HG03196 (cell line): Measurements from ENCODE around the gene PPP1R14C.

ENCODE experiments used
- ATAC-seq: cut with Tn5 transposase; IDR thresholded peaks from one replicate; pipeline ENCODE4 v1.9.1; 2021; ENCODE audit not compliant: unreplicated experiment

Gene PPP1R14C, protein sequence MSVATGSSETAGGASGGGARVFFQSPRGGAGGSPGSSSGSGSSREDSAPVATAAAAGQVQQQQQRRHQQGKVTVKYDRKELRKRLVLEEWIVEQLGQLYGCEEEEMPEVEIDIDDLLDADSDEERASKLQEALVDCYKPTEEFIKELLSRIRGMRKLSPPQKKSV

GRCh38 chr6:150142670-150143515 lies at the start of gene PPP1R14C:
PPP1R14C (plus strand) TSS chr6:150143044; CDS start chr6:150143193, 149 bp downstream.
- no peak for ATAC-seq

DNA sequence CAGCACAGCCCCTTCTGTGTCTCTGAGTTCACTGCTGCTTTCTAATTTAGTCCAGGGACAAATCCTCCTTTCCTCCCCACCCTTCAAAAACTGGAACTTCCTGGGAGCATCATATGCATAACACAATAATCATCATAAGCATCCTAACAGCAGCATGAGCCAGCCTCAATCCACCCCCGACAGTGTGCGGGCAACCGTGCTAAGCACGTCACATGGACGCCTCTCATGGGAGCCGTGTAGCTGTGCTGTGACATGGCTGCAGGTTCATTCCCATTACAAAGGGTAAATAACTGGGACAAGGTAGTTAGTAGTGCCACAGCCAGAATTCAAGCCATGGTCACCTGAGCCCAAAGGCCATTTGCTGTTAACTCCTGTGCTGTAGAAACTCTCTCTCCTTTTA lies 49.4 kb upstream of the PPP1R14C start:
- no peak for ATAC-seq

GRCh38 chr6:150098155-150098554 lies 44.7 kb upstream of the PPP1R14C start:
- ATAC-seq: no peak

- ATAC-seq: no peak
Measured at GRCh38 chr6:150099546-150099945, 43.3 kb upstream of the PPP1R14C start.

GRCh38 chr6:150099953-150100352 lies 42.9 kb upstream of the PPP1R14C start:
- no peak for ATAC-seq

GRCh38 chr6:150100745-150101144 lies 42.1 kb upstream of the PPP1R14C start:
- no peak for ATAC-seq

GRCh38 chr6:150102750-150103270 lies 40.0 kb upstream of the PPP1R14C start:
- no peak for ATAC-seq

GRCh38 chr6:150112233-150112632 lies 30.6 kb upstream of the PPP1R14C start:
- no peak for ATAC-seq

DNA sequence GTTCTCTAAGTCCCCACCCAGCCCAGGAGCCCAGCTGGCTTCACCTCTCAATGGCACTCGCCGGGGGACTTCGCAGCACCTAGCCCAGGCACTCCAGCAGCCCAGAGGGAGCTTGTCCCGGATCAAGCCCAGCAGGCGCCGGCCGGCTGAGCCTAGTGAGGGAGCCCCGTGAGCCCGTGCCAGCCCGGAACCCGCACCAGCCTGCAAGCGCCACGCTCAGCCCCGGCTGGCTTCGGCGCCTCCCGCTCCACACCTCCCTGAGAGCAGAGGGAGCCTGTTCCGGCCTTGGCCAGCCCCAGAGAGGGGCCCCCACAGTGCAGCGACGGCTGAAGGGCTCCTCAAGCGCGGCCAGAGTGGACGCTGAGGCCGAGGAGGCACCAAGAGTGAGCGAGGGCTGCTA lies 27.1 kb upstream of the PPP1R14C start:
- no peak for ATAC-seq

GRCh38 chr6:150116200-150116800 lies 26.5 kb upstream of the PPP1R14C start:
- no peak for ATAC-seq

DNA sequence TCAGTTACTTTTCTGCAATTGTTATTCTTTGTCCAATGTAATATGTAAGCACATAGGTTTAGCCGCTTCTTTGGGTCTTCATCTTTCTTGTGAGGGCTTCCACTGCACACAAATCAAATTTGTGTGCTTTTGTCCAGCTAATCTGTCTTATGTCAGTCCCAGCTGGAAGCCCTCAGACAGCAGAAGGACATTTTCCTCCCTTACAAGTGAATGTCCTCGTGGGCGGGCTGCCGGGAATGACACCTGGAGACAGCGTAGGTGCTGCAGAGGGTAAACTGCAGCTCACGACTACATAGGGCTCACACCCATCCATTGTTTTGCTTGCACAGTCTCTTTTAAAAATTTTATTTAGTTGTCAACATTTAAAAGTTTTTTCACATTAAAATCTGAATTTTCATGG lies 24.6 kb upstream of the PPP1R14C start:
- no peak for ATAC-seq

DNA sequence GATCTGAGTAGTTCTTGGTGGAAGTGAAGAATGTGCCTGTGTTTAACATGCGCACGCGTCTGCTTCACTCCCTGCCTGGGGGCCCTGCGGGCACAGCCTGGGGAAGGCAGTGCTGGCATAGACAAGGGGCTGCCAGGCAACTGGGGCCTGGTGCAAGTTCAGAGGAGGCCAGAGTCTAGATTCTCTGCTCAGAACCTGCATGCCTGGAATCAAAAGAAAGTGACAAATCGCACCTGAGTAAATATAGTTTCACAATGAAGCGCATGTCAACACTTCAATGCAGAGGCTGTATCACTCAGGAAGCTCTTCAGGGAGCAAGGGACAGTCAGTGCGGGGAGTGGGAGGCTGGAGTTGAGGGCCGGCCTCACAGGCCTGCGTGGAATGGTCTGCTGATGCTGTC lies 24.2 kb upstream of the PPP1R14C start:
- ATAC-seq: no peak

DNA sequence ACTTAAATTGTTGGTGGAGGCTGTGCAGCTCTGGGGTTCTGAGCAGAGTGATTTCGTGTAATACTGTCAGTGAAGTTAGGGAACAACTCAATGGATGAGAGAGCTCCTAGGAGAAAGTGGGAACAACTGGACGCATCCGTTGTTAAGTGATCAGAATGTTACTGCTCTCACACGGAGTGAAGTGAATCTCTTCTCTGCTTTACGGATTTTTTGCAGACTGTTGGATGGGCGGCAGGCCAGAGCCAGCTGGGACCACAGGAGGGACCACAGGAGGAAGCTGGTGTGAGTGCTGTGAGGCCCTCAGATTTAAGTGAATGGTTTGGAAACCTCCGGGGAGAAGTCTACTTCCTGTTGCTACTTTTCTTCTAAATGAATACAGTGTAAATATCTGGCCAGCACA lies 23.7 kb upstream of the PPP1R14C start:
- ATAC-seq: no peak

- ATAC-seq: no peak
Measured at GRCh38 chr6:150123645-150124044, 19.2 kb upstream of the PPP1R14C start.

DNA sequence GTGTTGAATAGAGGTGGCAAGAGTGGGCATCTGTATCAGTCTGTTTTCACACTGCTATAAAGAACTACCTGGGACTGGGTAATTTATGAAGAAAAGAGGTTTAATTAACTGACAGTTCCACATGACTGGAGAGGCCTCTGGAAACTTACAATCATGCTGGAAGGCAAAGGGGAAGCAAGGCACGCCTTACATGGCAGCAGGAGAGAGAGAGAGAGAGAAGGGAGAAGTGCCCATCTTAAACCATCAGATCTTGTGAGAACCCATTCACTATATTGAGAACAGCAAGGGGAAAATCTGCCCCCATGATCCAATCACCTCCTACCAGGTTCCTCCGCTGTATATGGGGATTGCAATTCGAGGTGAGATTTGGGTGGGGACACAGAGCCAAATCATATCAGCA lies 18.6 kb upstream of the PPP1R14C start:
- no peak for ATAC-seq

DNA sequence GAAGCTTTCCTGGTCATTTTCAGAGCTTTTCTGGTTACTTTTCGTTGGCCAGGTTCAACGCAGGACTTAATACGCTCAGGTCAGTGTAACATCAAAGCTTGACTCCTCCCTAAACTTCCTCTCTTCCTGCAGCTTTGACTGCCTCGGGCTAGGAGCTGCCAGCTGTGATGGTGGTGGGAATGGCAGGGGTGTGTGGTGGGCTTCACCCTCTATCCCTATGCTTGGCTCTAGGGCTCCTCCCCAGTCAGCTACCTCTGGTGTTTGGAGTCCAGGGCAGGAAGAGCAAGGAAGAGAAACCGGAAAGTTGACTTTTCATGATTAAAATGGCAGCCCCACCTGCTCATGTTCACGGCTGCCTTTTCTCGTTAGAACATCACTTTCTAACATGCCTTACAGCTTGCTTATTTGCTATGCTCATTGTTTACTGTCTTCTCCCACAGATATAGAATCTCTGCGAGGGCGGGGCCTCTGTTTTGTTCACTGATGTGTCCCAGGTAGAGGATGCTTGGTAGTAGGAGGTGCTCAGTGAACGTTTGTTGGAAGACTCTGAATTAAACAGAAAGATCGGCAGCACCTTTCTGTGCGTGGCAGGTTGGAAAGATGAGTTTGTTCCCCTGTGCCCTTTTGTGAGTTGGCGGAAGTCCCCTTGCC lies 16.1 kb upstream of the PPP1R14C start:
- ATAC-seq: no peak

GRCh38 chr6:150128425-150128824 lies 14.4 kb upstream of the PPP1R14C start:
- ATAC-seq: no peak

DNA sequence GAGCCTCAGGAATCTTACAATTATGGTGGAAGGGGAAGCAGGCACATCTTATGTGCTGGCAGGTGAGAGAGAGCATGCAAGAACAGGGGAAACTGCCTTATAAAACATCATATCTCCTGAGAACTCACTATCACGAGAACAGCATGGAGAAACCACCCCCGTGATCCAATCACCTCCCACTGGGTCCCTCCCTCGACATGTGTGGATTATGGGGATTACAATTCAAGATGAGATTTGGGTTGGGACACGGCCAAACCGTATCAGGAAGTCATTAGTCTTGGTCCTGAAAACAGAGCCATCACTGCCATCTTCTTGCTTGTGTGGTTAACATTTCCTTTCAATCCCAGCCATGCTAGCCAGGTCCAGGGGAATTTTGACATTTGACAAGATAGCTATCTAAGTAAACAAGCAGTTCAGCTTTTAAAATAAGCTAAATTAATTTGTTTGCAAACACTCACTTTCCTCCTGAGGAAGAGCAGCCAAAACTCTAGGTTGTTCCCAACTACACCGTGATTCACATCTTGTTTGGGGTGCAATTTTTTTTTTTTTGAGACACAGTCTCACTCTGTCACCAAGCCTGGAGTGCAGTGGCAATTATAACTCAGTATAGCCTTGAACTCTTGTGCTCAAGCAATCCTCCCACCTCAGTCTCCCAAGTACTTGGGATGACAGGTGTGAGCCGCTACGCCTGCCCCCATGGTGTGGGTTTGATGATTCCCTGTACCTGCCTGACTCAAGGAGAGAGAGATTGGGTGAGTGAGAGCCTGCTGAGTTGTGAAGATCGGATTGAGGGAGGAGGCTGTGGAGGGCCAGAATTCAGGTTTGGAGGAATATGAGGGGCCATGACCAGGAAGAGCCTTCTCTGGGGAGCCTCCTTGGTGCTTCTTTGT lies 13.0 kb upstream of the PPP1R14C start:
- no peak for ATAC-seq

- no peak for ATAC-seq
Measured at GRCh38 chr6:150133686-150134085, 9.2 kb upstream of the PPP1R14C start.

GRCh38 chr6:150134280-150134920 lies 8.4 kb upstream of the PPP1R14C start:
- ATAC-seq: no peak
